IMR-90 (cell line): ENCODE measurements around the gene PALM2AKAP2. TPM values are rescaled to one million over a fixed set of nuclear protein-coding genes. Genes with fewer than 3 reads are reported as not detected.

ENCODE experiments used
- ATAC-seq: fragments of 200-7000 bp; cut with Tn5 transposase; 2 replicates; pipeline ENCODE4 v1.9.1; 2020; ENCODE audit warnings: low read depth, mild to moderate bottlenecking, moderate library complexity
- BruUV-seq: library from RNA; stranded (reverse); fragments of 400-500 nt; replicated peaks from 2 replicates; lab custom pipeline; 2021; lab: Mats Ljungman, UMichigan
- CTCF ChIA-PET: fragments of 300-600 bp; formaldehyde crosslinking; extraction: SDS; loops from one replicate; lab custom pipeline; 2021; ENCODE audit warnings: antibody characterized with exemption; lab: Yijun Ruan, JAX
- POLR2A ChIA-PET: fragments of 300-600 bp; sonication (Branson Sonifier 250); formaldehyde crosslinking; loops from one replicate; lab custom pipeline; 2022; ENCODE audit warnings: antibody characterized with exemption; ENCODE audit not compliant: unreplicated experiment; lab: Charles Lee
- DNase-seq: peaks from one replicate; pipeline ENCODE4 v3.0.0; 2013
- H2AFZ ChIP-seq: replicated peaks from 2 replicates; pipeline ENCODE3; 2013; ENCODE audit warnings: low read length, mild to moderate bottlenecking; ENCODE audit not compliant: poor library complexity
- H2AK5ac ChIP-seq: 2 replicates; pipeline ENCODE4 v1.6.1; 2013; ENCODE audit warnings: low read depth, low read length, inconsistent platforms
- H2AK9ac ChIP-seq: replicated peaks from 2 replicates; pipeline ENCODE3; 2013; ENCODE audit warnings: mild to moderate bottlenecking, low read depth, low read length, moderate library complexity; ENCODE audit not compliant: poor library complexity
- H2BK120ac ChIP-seq: 2 replicates; pipeline ENCODE4 v1.6.1; 2013; ENCODE audit warnings: low read depth, low read length, inconsistent platforms
- H2BK15ac ChIP-seq: 3 replicates; pipeline ENCODE4 v1.6.1; 2013; ENCODE audit warnings: low read depth, low read length, inconsistent platforms
- H2BK20ac ChIP-seq: 2 replicates; pipeline ENCODE4 v1.6.1; 2013; ENCODE audit warnings: low read depth, mild to moderate bottlenecking, inconsistent platforms, low read length, moderate library complexity
- H2BK5ac ChIP-seq: 2 replicates; pipeline ENCODE4 v1.6.1; 2013; ENCODE audit warnings: mild to moderate bottlenecking, low read depth, low read length, inconsistent platforms; ENCODE audit not compliant: poor library complexity, severe bottlenecking
- H3K14ac ChIP-seq: replicated peaks from 2 replicates; pipeline ENCODE4 v1.6.1; 2013; ENCODE audit warnings: low read depth, low read length, inconsistent platforms
- H3K18ac ChIP-seq: 2 replicates; pipeline ENCODE4 v1.6.1; 2013; ENCODE audit warnings: low read depth, low read length, control low read depth
- H3K23ac ChIP-seq: 2 replicates; pipeline ENCODE4 v1.6.1; 2013; ENCODE audit warnings: low read depth, low read length, inconsistent platforms
- H3K27ac ChIP-seq: 2 replicates; pipeline ENCODE4 v1.5.1; 2013; ENCODE audit warnings: mild to moderate bottlenecking, control low read depth, low read length; ENCODE audit not compliant: insufficient read depth
- H3K27me3 ChIP-seq: 2 replicates; pipeline ENCODE4 v1.6.1; 2013; ENCODE audit warnings: low read length; ENCODE audit not compliant: control insufficient read depth, insufficient read depth
- H3K36me3 ChIP-seq: 2 replicates; pipeline ENCODE4 v1.6.1; 2013; ENCODE audit warnings: low read length, mixed read lengths; ENCODE audit not compliant: control insufficient read depth, insufficient read depth
- H3K4ac ChIP-seq: 2 replicates; pipeline ENCODE4 v1.6.1; 2013; ENCODE audit warnings: low read depth, low read length, inconsistent platforms
- H3K4me1 ChIP-seq: 2 replicates; pipeline ENCODE4 v1.6.1; 2013; ENCODE audit warnings: low read length, mixed read lengths; ENCODE audit not compliant: control insufficient read depth, insufficient read depth
- H3K4me2 ChIP-seq: 2 replicates; pipeline ENCODE4 v1.6.1; 2013; ENCODE audit warnings: low read depth, mild to moderate bottlenecking, control low read depth, low read length, moderate library complexity
- H3K4me3 ChIP-seq: 2 replicates; pipeline ENCODE4 v1.5.1; 2013; ENCODE audit warnings: low read depth, mild to moderate bottlenecking, control low read depth, low read length, moderate library complexity; ENCODE audit not compliant: insufficient read depth
- H3K56ac ChIP-seq: 2 replicates; pipeline ENCODE4 v1.6.1; 2013; ENCODE audit warnings: low read length, inconsistent platforms; ENCODE audit not compliant: insufficient read depth; ENCODE audit errors: extremely low read depth
- H3K79me1 ChIP-seq, 2 experiments: 2 replicates each; pipeline ENCODE4 v1.6.1; 2013; ENCODE audit warnings: low read length in 2 of 2, inconsistent platforms in 1 of 2, low read depth in 1 of 2
- H3K9ac ChIP-seq: 2 replicates; pipeline ENCODE4 v1.6.1; 2013; ENCODE audit warnings: low read depth, low read length, control low read depth
- H3K9me1 ChIP-seq: 2 replicates; pipeline ENCODE4 v1.6.1; 2013; ENCODE audit warnings: low read length, inconsistent platforms; ENCODE audit not compliant: insufficient read depth
- H3K9me3 ChIP-seq: 2 replicates; pipeline ENCODE4 v1.6.1; 2013; ENCODE audit warnings: low read length; ENCODE audit not compliant: control insufficient read depth, insufficient read depth
- H4K20me1 ChIP-seq: 2 replicates; pipeline ENCODE4 v1.6.1; 2013; ENCODE audit warnings: low read length, inconsistent platforms; ENCODE audit not compliant: insufficient read depth
- H4K5ac ChIP-seq: 2 replicates; pipeline ENCODE4 v1.6.1; 2013; ENCODE audit warnings: mild to moderate bottlenecking, low read depth, low read length, control low read depth
- H4K8ac ChIP-seq, 2 experiments: 2 replicates each; pipeline ENCODE4 v1.6.1; 2013; ENCODE audit warnings: low read depth in 2 of 2, low read length in 2 of 2, control low read depth in 1 of 2, inconsistent platforms in 1 of 2
- H4K91ac ChIP-seq: 2 replicates; pipeline ENCODE4 v1.6.1; 2013; ENCODE audit warnings: low read depth, low read length, inconsistent platforms; ENCODE audit not compliant: insufficient read depth
- BHLHE40 ChIP-seq: fragments of 150-350 bp; IDR thresholded peaks from 2 replicates; pipeline ENCODE4 v1.6.1; 2016; ENCODE audit warnings: mild to moderate bottlenecking, low read depth, low read length
- CEBPB ChIP-seq: IDR thresholded peaks from 2 replicates; pipeline ENCODE4 v1.6.1; 2012; ENCODE audit warnings: low read depth, low read length, improper control_type of control experiment
- CHD1 ChIP-seq: IDR thresholded peaks from 2 replicates; pipeline ENCODE4 v1.6.1; 2012; ENCODE audit warnings: low read depth, low read length, improper control_type of control experiment
- FOS ChIP-seq: fragments of 150-350 bp; IDR thresholded peaks from 2 replicates; pipeline ENCODE4 v1.6.1; 2016; ENCODE audit warnings: low read depth, low read length
- MAFK ChIP-seq: IDR thresholded peaks from 2 replicates; pipeline ENCODE4 v1.6.1; 2012; ENCODE audit warnings: low read depth, low read length, improper control_type of control experiment
- NFE2L2 ChIP-seq: fragments of 150-350 bp; IDR thresholded peaks from 2 replicates; pipeline ENCODE4 v1.6.1; 2016; ENCODE audit warnings: low read depth, mild to moderate bottlenecking, low read length
- RFX5 ChIP-seq: IDR thresholded peaks from 2 replicates; pipeline ENCODE4 v1.8.0; 2012; ENCODE audit warnings: low read depth, mild to moderate bottlenecking, low read length, moderate library complexity
- WGBS, 2 experiments: methylation state at CpG; one replicate each; pipeline versions ENCODE4 v1.1.5 to v1.1.7; 2013; ENCODE audit warnings: missing lambda C conversion rate in 2 of 2; ENCODE audit not compliant: insufficient read length in 1 of 2; ENCODE audit errors: extremely low coverage in 2 of 2; 5-methylcytosine and 5-hydroxymethylcytosine counted together
- dilution Hi-C: fragments of 300-500 bp; cut with HindIII; formaldehyde crosslinking; loops from one replicate; pipeline ENCODE4 v1.14.3; 2018; ENCODE audit warnings: low sequenced_read_pairs; ENCODE audit not compliant: unreplicated experiment
- in situ Hi-C: fragments of 300-500 bp; cut with MboI; formaldehyde crosslinking; loops from 3 replicates; pipeline ENCODE4 v1.14.3; 2019; ENCODE audit warnings: low sequenced_read_pairs, inconsistent platforms, mixed read lengths
- intact Hi-C: fragments of 100-400 bp; cut with micrococcal nuclease; formaldehyde crosslinking; loops from 2 replicates; pipeline ENCODE4 v1.10.0; 2022
- polyA plus RNA-seq, 3 experiments: library from polyadenylated mRNA; depleted of rRNA; stranded (reverse); fragments of >200 nt; gene quantifications; 2 replicates each; pipeline ENCODE4 v1.2.3, GENCODE V29; 2012; ENCODE audit warnings: low replicate concordance in 1 of 3
- total RNA-seq: library from RNA; depleted of rRNA; stranded (reverse); fragments of >200 nt; gene quantifications from 2 replicates; pipeline ENCODE4 v1.2.3, GENCODE V29; 2012

The PALM2AKAP2 gene
- total and polyA plus RNA-seq, 2 of the 4 experiments (the other 2 are of a cell fraction), result 3.2 to 14.2 TPM

GRCh38 chr9:109779711-109780452, at the start of gene PALM2AKAP2 (continued):
- TF ChIP-seq FOS (no peak), RFX5 (no peak), CHD1 (no peak), NFE2L2 (no peak), MAFK (no peak)

- H4K8ac ChIP-seq, result no peak overlapping the region
- intact Hi-C loops (no loop called here), in situ Hi-C loops (no loop called here), dilution Hi-C loops (no loop called here)
- H2BK20ac ChIP-seq, result no peak overlapping the region
- no peaks in the 10 kb centered on the region for H3K79me1 ChIP-seq
- WGBS, 2 experiments, result no CpG with 5 or more reads among the region's 3 CpGs
- H3K23ac ChIP-seq, result no peak overlapping the region
- TF ChIP-seq CEBPB (0 out of 2 replicates have a peak, but pooled peaks have one; percentile 18), BHLHE40 (no peak)
- no peaks in the 10 kb centered on the region for H3K9me1 ChIP-seq
- no peak overlapping the region for H4K91ac ChIP-seq
- H3K56ac ChIP-seq, result no peak overlapping the region
- H2AK9ac ChIP-seq, result no peak overlapping the region
- no peak for ATAC-seq
- no peak for DNase-seq
- no peak overlapping the region for H3K27ac ChIP-seq
- H2AK5ac ChIP-seq, result no peak overlapping the region
- no peak overlapping the region for H3K18ac ChIP-seq
- H3K36me3 ChIP-seq, result no peaks in the 10 kb centered on the region
- no peak overlapping the region for H2BK5ac ChIP-seq
- no peak overlapping the region for H3K9ac ChIP-seq
- H3K14ac ChIP-seq, result no peak overlapping the region
- no peak overlapping the region for H3K4ac ChIP-seq
- H3K4me2 ChIP-seq, result no peak overlapping the region
- POLR2A ChIA-PET, result no interaction called here
- no peak overlapping the region for H2BK15ac ChIP-seq
- H2AFZ ChIP-seq, result no peak overlapping the region
- no peaks in the 10 kb centered on the region for H4K20me1 ChIP-seq
- no peaks in the 10 kb centered on the region for H3K9me3 ChIP-seq
- CTCF ChIA-PET, result no interaction called here
- no peak overlapping the region for H2BK120ac ChIP-seq
- no peak overlapping the region for H4K5ac ChIP-seq
- H3K27me3 ChIP-seq, result peaks cover 2% of the 10 kb centered on the region
- H3K4me1 ChIP-seq, result peaks cover 6% of the 10 kb centered on the region; the same call in 1 of the 2 replicates
- no TSS peak for BruUV-seq
- no peak overlapping the region for H3K4me3 ChIP-seq
Measured at GRCh38 chr9:109730228-109730627, 49.8 kb upstream of the PALM2AKAP2 start.
